Large intestine (tissue), 3 donors: ENCODE data around the gene ULK4. TPM values are rescaled to one million over a fixed set of nuclear protein-coding genes. Genes with fewer than 3 reads are reported as not detected.

Experiments
- DNase-seq, 2 donors: peaks; one replicate each; pipeline versions ENCODE4 v3.0.0 to v3.0.0-alpha.2; 2013
- H3K27ac ChIP-seq: one replicate; pipeline ENCODE4 v1.5.1; 2013; ENCODE audit warnings: low read length
- H3K27me3 ChIP-seq: 2 replicates; pipeline ENCODE4 v1.6.1; 2013; ENCODE audit warnings: low read length; ENCODE audit not compliant: control insufficient read depth, insufficient read depth
- H3K36me3 ChIP-seq: 2 replicates; pipeline ENCODE4 v1.6.1; 2013; ENCODE audit warnings: low read length; ENCODE audit not compliant: control insufficient read depth, insufficient read depth
- H3K4me1 ChIP-seq: one replicate; pipeline ENCODE4 v1.6.1; 2013; ENCODE audit warnings: low read length; ENCODE audit not compliant: control insufficient read depth, insufficient read depth
- H3K4me3 ChIP-seq: one replicate; pipeline ENCODE4 v1.5.1; 2013; ENCODE audit warnings: low read length
- H3K9me3 ChIP-seq: one replicate; pipeline ENCODE4 v1.6.1; 2013; ENCODE audit warnings: mild to moderate bottlenecking, low read depth, low read length, moderate library complexity; ENCODE audit not compliant: control insufficient read depth
- WGBS: methylation state at CpG from one replicate; pipeline ENCODE4 v1.1.5; 2013; ENCODE audit warnings: low lambda C conversion rate; ENCODE audit not compliant: insufficient coverage; 5-methylcytosine and 5-hydroxymethylcytosine counted together
- polyA plus RNA-seq: library from polyadenylated mRNA; unstranded; fragments of 120-200 nt; gene quantifications from one replicate; pipeline ENCODE4 v1.2.1, GENCODE V29; 2013

ULK4 gene
- polyA plus RNA-seq, 1 donor = 2.1 TPM

- H3K4me3 ChIP-seq = no peak overlapping the region
- H3K27ac ChIP-seq = no peak overlapping the region
- no CpG with 5 or more reads among the region's 2 CpGs for WGBS
- no peaks in the 10 kb centered on the region for H3K9me3 ChIP-seq
- H3K27me3 ChIP-seq = no peaks in the 10 kb centered on the region
- H3K36me3 ChIP-seq = no peaks in the 10 kb centered on the region
- H3K4me1 ChIP-seq = no peaks in the 10 kb centered on the region
- DNase-seq = no peak
Observed at GRCh38 chr3:41519746-41520145, 442.2 kb downstream of the ULK4 start.

- no CpG with 5 or more reads among the region's 4 CpGs for WGBS
- DNase-seq = peak in 1 of 2 donors; percentile 3
- Histone ChIP-seq H3K9me3 (no peaks in the 10 kb centered on the region), H3K4me1 (no peaks in the 10 kb centered on the region), H3K36me3 (no peaks in the 10 kb centered on the region), H3K27ac (no peak overlapping the region), H3K27me3 (no peaks in the 10 kb centered on the region), H3K4me3 (no peak overlapping the region)
Observed at GRCh38 chr3:41518626-41519025, 443.3 kb downstream of the ULK4 start.

DNA sequence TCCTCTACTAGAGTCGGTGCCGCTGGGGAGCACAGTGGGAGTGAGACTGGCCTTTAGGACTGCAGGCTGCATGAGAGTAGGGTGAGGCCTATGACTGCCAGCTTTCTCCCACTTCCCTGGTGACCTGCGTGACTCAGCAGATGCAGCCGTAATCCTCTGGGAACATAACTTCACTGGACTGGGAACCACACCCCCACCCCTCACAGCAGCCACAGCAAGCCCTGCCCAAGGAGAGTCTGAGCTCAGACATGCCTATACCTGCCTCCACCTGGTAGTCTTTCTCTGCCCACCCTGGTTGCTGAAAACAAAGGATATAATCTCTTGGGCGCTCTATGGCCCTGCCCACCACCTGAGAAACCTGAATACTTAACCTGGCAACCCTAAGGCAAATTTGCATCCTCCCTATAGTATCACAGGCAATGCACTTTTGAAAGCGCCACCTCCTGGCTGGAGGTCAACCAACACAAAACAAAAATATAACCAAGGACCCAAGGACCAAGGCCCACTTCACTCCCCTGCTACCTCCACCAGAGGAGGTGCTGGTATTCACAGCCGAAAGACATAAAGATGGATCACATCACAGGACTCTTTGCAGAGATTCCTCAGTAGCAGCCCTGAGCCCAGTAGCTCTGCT is 453.7 kb downstream of the ULK4 start:
- DNase-seq = no peak
- no peaks in the 10 kb centered on the region for H3K4me1 ChIP-seq
- no peaks in the 10 kb centered on the region for H3K27me3 ChIP-seq
- no peaks in the 10 kb centered on the region for H3K36me3 ChIP-seq
- H3K4me3 ChIP-seq = no peak overlapping the region
- H3K27ac ChIP-seq = no peak overlapping the region
- peaks cover 4% of the 10 kb centered on the region for H3K9me3 ChIP-seq
- no CpG with 5 or more reads among the region's 7 CpGs for WGBS

- 80% methylated on average over 1 of the region's 2 CpGs for WGBS
- no peak for DNase-seq
Observed at GRCh38 chr3:41507336-41508062, 454.4 kb downstream of the ULK4 start.

DNA sequence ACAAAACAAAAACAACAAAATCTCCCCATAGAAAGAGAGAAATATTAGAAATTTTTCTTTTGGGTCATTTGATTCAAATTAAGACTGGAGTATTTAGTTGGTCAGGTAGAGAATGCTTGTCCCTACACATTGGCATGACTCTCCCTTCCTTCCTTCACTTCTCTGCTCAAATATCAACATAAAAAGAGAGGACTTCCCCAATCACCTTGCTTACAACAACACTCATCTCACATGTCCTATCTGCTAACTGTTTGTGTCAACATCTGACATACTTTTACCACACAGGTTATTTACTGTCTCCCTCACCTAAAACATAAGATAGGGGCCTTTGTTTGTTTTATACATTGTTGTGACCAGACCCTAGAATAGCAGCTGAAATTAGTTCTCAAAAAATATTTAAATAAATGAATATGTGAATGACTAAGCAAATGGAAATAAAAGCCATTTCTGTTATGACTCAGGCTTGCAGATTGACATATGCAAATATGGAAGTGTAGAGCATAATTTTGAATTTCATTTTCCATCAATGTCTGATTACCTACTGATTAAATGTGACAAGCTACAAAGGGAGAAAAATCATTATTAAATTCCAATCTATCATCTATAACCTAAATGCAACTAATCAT is 457.8 kb downstream of the ULK4 start:
- DNase-seq = no peak
- Histone ChIP-seq H3K9me3 (peaks cover 4% of the 10 kb centered on the region), H3K36me3 (no peaks in the 10 kb centered on the region), H3K4me3 (no peak overlapping the region), H3K27ac (no peak overlapping the region), H3K4me1 (no peaks in the 10 kb centered on the region), H3K27me3 (no peaks in the 10 kb centered on the region)

More at GRCh38 chr3:41507336-41508062, 454.4 kb downstream of the ULK4 start:
- Histone ChIP-seq H3K4me3 (no peak overlapping the region), H3K4me1 (no peaks in the 10 kb centered on the region), H3K36me3 (no peaks in the 10 kb centered on the region), H3K27me3 (no peaks in the 10 kb centered on the region), H3K9me3 (peaks cover 4% of the 10 kb centered on the region), H3K27ac (no peak overlapping the region)

- no peak for DNase-seq
- H3K36me3 ChIP-seq = no peaks in the 10 kb centered on the region
- no peak overlapping the region for H3K27ac ChIP-seq
- no peak overlapping the region for H3K4me3 ChIP-seq
- no peaks in the 10 kb centered on the region for H3K4me1 ChIP-seq
- H3K9me3 ChIP-seq = no peaks in the 10 kb centered on the region
- H3K27me3 ChIP-seq = no peaks in the 10 kb centered on the region
Observed at GRCh38 chr3:41502481-41502880, 459.4 kb downstream of the ULK4 start.

GRCh38 chr3:41502023-41502422 is 459.9 kb downstream of the ULK4 start:
- Histone ChIP-seq H3K9me3 (no peaks in the 10 kb centered on the region), H3K4me1 (no peaks in the 10 kb centered on the region), H3K27me3 (no peaks in the 10 kb centered on the region), H3K36me3 (no peaks in the 10 kb centered on the region), H3K27ac (no peak overlapping the region), H3K4me3 (no peak overlapping the region)
- 88% methylated on average over 1 of the region's 1 CpG for WGBS
- peak in 1 of 2 donors; percentile 3 for DNase-seq

GRCh38 chr3:41498847-41499246 is 463.1 kb downstream of the ULK4 start:
- H3K9me3 ChIP-seq = no peaks in the 10 kb centered on the region
- no peaks in the 10 kb centered on the region for H3K4me1 ChIP-seq
- no peak overlapping the region for H3K27ac ChIP-seq
- WGBS = 100% methylated on average over 2 of the region's 2 CpGs
- no peak for DNase-seq
- H3K27me3 ChIP-seq = no peaks in the 10 kb centered on the region
- no peak overlapping the region for H3K4me3 ChIP-seq
- no peaks in the 10 kb centered on the region for H3K36me3 ChIP-seq

DNA sequence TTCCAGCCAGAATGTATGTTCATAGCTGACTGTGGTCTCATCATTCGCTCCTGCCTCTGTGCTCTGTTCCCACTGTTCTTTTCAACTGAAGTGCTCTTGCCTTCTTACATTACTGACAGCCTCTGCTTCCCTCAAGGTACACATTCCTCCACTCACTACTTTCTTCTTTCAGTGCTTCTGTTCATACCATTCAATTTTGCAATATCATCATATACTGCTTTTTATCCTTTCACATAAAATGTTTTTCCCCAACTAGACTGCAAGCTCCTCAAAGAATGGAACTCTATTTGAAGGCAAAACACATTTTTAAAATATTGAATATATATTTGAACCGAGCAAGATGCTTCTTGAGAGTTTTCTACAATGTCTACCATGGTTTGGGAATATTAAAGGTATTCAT is 471.5 kb downstream of the ULK4 start:
- no peak for DNase-seq
- Histone ChIP-seq H3K36me3 (no peaks in the 10 kb centered on the region), H3K27ac (no peak overlapping the region), H3K9me3 (no peaks in the 10 kb centered on the region), H3K27me3 (no peaks in the 10 kb centered on the region), H3K4me1 (no peaks in the 10 kb centered on the region), H3K4me3 (no peak overlapping the region)
- 100% methylated on average over 1 of the region's 2 CpGs for WGBS

GRCh38 chr3:41489231-41489630 is 472.7 kb downstream of the ULK4 start:
- Histone ChIP-seq H3K9me3 (no peaks in the 10 kb centered on the region), H3K27ac (no peak overlapping the region), H3K27me3 (no peaks in the 10 kb centered on the region), H3K4me3 (no peak overlapping the region), H3K4me1 (no peaks in the 10 kb centered on the region), H3K36me3 (no peaks in the 10 kb centered on the region)
- WGBS = no CpG with 5 or more reads among the region's 1 CpG
- DNase-seq = no peak

GRCh38 chr3:41488501-41488900 is 473.4 kb downstream of the ULK4 start:
- Histone ChIP-seq H3K4me1 (no peaks in the 10 kb centered on the region), H3K27ac (no peak overlapping the region), H3K27me3 (no peaks in the 10 kb centered on the region), H3K4me3 (no peak overlapping the region), H3K9me3 (no peaks in the 10 kb centered on the region), H3K36me3 (no peaks in the 10 kb centered on the region)
- DNase-seq = no peak
